SK-N-SH (cell line): ENCODE data around the gene PHF21B. TPM values are rescaled to one million over a fixed set of nuclear protein-coding genes. Genes with fewer than 3 reads are reported as not detected.

Experiments used
- CTCF ChIA-PET: fragments of 300-600, 350-600 bp; formaldehyde crosslinking; extraction: SDS; loops from one replicate; lab custom pipeline; 2021; lab: Yijun Ruan, JAX
- POLR2A ChIA-PET: fragments of 350-600 bp; sonication (Branson Sonifier 250); formaldehyde crosslinking; extraction: SDS; loops from one replicate; lab custom pipeline; 2020; ENCODE audit warnings: antibody characterized with exemption, inconsistent platforms; lab: Yijun Ruan, JAX
- DNase-seq: peaks from one replicate; pipeline ENCODE4 v3.0.0; 2012
- H2AFZ ChIP-seq: fragments of 200-600 bp; sonication (generic); 2 replicates; pipeline ENCODE4 v1.8.1; 2016; ENCODE audit warnings: antibody characterized with exemption, mild to moderate bottlenecking, low read depth
- H3F3A ChIP-seq: fragments of 200-600 bp; sonication (generic); replicated peaks from 2 replicates; pipeline ENCODE3; 2016; ENCODE audit warnings: antibody characterized with exemption, mild to moderate bottlenecking; ENCODE audit not compliant: insufficient read depth
- H3K27ac ChIP-seq, 2 experiments: fragments of 200-500 bp in 1 of 2; fragments of 200-600 bp in 1 of 2; sonication (Bioruptor generic) in 1 of 2; sonication (generic), shearing (Covaris generic) in 1 of 2; 2 replicates each; pipeline versions ENCODE4 v1.5.1 to v1.6.1; 2014 to 2016; ENCODE audit warnings: low read depth in 2 of 2, inconsistent platforms in 1 of 2, low read length in 1 of 2, mild to moderate bottlenecking in 1 of 2, mixed read lengths in 1 of 2
- H3K27me3 ChIP-seq: fragments of 200-600 bp; sonication (generic), shearing (Covaris generic); 2 replicates; pipeline ENCODE4 v1.6.1; 2016; ENCODE audit warnings: mixed run types; ENCODE audit not compliant: insufficient read depth
- H3K36me3 ChIP-seq, 2 experiments: fragments of 200-500 bp in 1 of 2; fragments of 200-600 bp in 1 of 2; sonication (Bioruptor generic) in 1 of 2; sonication (generic) in 1 of 2; replicated peaks in 1 of 2; 2 replicates each; pipeline versions ENCODE3 to v1.5.1; 2014 to 2016; ENCODE audit warnings: low read length in 1 of 2, mild to moderate bottlenecking in 1 of 2; ENCODE audit not compliant: insufficient read depth in 2 of 2, control insufficient read depth in 1 of 2
- H3K4me1 ChIP-seq, 2 experiments: fragments of 200-500 bp in 1 of 2; fragments of 200-600 bp in 1 of 2; sonication (Bioruptor generic) in 1 of 2; sonication (generic), shearing (Covaris generic) in 1 of 2; 2 replicates each; pipeline versions ENCODE4 v1.5.1 to v1.6.1; 2014 to 2016; ENCODE audit warnings: low read depth in 1 of 2, low read length in 1 of 2, mixed run types in 1 of 2; ENCODE audit not compliant: insufficient read depth in 2 of 2, control insufficient read depth in 1 of 2
- H3K4me2 ChIP-seq: fragments of 200-600 bp; sonication (generic), shearing (Covaris generic); 2 replicates; pipeline ENCODE4 v1.6.1; 2017; ENCODE audit warnings: mixed run types
- H3K4me3 ChIP-seq, 2 experiments: fragments of 200-500 bp in 1 of 2; fragments of 200-600 bp in 1 of 2; sonication (Bioruptor generic) in 1 of 2; sonication (generic), shearing (Covaris generic) in 1 of 2; 2 replicates each; pipeline versions ENCODE4 v1.5.1 to v1.8.1; 2014 to 2016; ENCODE audit warnings: low read depth in 2 of 2, inconsistent platforms in 1 of 2, low read length in 1 of 2, mild to moderate bottlenecking in 1 of 2, mixed read lengths in 1 of 2, moderate library complexity in 1 of 2
- H3K79me2 ChIP-seq: fragments of 200-600 bp; sonication (generic); 2 replicates; pipeline ENCODE4 v1.8.1; 2017; ENCODE audit warnings: mild to moderate bottlenecking; ENCODE audit not compliant: insufficient read depth
- H3K9ac ChIP-seq: fragments of 200-600 bp; sonication (generic); 2 replicates; pipeline ENCODE4 v1.6.1; 2017; ENCODE audit warnings: mixed run types
- H3K9me2 ChIP-seq: fragments of 200-600 bp; sonication (generic); 2 replicates; pipeline ENCODE4 v1.6.1; 2017; ENCODE audit warnings: mixed run types
- H3K9me3 ChIP-seq: fragments of 200-600 bp; sonication (generic); 2 replicates; pipeline ENCODE4 v1.6.1; 2017; ENCODE audit warnings: mixed run types, mild to moderate bottlenecking, moderate library complexity
- H4K20me1 ChIP-seq: fragments of 200-600 bp; sonication (generic); 2 replicates; pipeline ENCODE4 v1.6.1; 2017; ENCODE audit warnings: mild to moderate bottlenecking, mixed run types; ENCODE audit not compliant: insufficient read depth
- EP300 ChIP-seq, 2 experiments: IDR thresholded peaks; 2 replicates each; pipeline versions ENCODE4 v1.4.0 to v1.6.1; 2012; ENCODE audit warnings: borderline replicate concordance in 1 of 2, low read depth in 1 of 2, low read length in 1 of 2
- EZH2phosphoT487 ChIP-seq: fragments of 200-600 bp; sonication (generic); IDR thresholded peaks from 2 replicates; pipeline ENCODE4 v1.6.1; 2017; ENCODE audit warnings: low read depth, mixed run types, mild to moderate bottlenecking, antibody characterized with exemption, moderate library complexity, borderline replicate concordance
- FOXJ3 ChIP-seq: sonication (generic); formaldehyde crosslinking; IDR thresholded peaks from 2 replicates; pipeline ENCODE4 v1.5.1; 2020; ENCODE audit warnings: mild to moderate bottlenecking, missing genetic modification reagents
- FOXM1 ChIP-seq: IDR thresholded peaks from 2 replicates; pipeline ENCODE4 v1.4.0; 2012; ENCODE audit warnings: low read depth, mild to moderate bottlenecking
- GATA2 ChIP-seq: sonication (generic); formaldehyde crosslinking; IDR thresholded peaks from 2 replicates; pipeline ENCODE4 v1.5.0; 2020; ENCODE audit warnings: mild to moderate bottlenecking, missing genetic modification reagents
- JUND ChIP-seq: IDR thresholded peaks from 2 replicates; pipeline ENCODE4 v1.4.0; 2012
- MXI1 ChIP-seq: IDR thresholded peaks from 2 replicates; pipeline ENCODE4 v1.6.1; 2012; ENCODE audit warnings: mild to moderate bottlenecking, low read depth, low read length, improper control_type of control experiment
- NFIC ChIP-seq: IDR thresholded peaks from 2 replicates; pipeline ENCODE4 v1.4.0; 2012; ENCODE audit warnings: borderline replicate concordance
- NRF1 ChIP-seq: IDR thresholded peaks from 2 replicates; pipeline ENCODE4 v1.6.1; 2012; ENCODE audit warnings: low read depth, mild to moderate bottlenecking, low read length
- RAD21 ChIP-seq: IDR thresholded peaks from 2 replicates; pipeline ENCODE4 v1.6.1; 2012; ENCODE audit warnings: mild to moderate bottlenecking, low read length
- RCOR1 ChIP-seq: fragments of 150-350 bp; IDR thresholded peaks from 2 replicates; pipeline ENCODE4 v1.6.1; 2017; ENCODE audit warnings: antibody characterized with exemption, low read length
- SMC3 ChIP-seq: IDR thresholded peaks from 2 replicates; pipeline ENCODE4 v1.6.1; 2012; ENCODE audit warnings: low read depth, low read length, improper control_type of control experiment
- TAF1 ChIP-seq: IDR thresholded peaks from 2 replicates; pipeline ENCODE4 v1.6.1; 2012; ENCODE audit warnings: low read depth, mild to moderate bottlenecking, low read length, moderate library complexity, borderline replicate concordance
- TEAD4 ChIP-seq: IDR thresholded peaks from 2 replicates; pipeline ENCODE4 v1.4.0; 2012; ENCODE audit warnings: mild to moderate bottlenecking, borderline replicate concordance; ENCODE audit not compliant: insufficient read depth
- YY1 ChIP-seq: IDR thresholded peaks from 2 replicates; pipeline ENCODE4 v1.4.0; 2012; ENCODE audit warnings: low read depth, mild to moderate bottlenecking
- WGBS: methylation state at CpG from one replicate; pipeline ENCODE4 v1.1.6; 2017; ENCODE audit warnings: low lambda C conversion rate; 5-methylcytosine and 5-hydroxymethylcytosine counted together
- polyA plus RNA-seq, 3 experiments: library from polyadenylated mRNA; depleted of rRNA; stranded (reverse); fragments of >200 nt; gene quantifications; 2 replicates each; pipeline ENCODE4 v1.2.3, GENCODE V29; 2012
- TF ChIP-seq, protein P1 (sequence below): fragments of 150-350 bp; IDR thresholded peaks from 2 replicates; pipeline ENCODE4 v1.6.1; 2017; ENCODE audit warnings: antibody characterized with exemption, low read length, low read depth, borderline replicate concordance
- TF ChIP-seq, protein P2 (sequence below): IDR thresholded peaks from 2 replicates; pipeline ENCODE4 v1.6.1; 2012; ENCODE audit warnings: mild to moderate bottlenecking, low read depth, low read length, moderate library complexity
- TF ChIP-seq, protein P3 (sequence below): fragments of 200-600 bp; sonication (generic); IDR thresholded peaks from 2 replicates; pipeline ENCODE4 v1.6.1; 2017; ENCODE audit warnings: antibody characterized with exemption, mild to moderate bottlenecking, moderate library complexity

PHF21B gene
- polyA plus RNA-seq, 1 of the 3 experiments (the other 2 are of a cell fraction), result 0.76 TPM

DNA sequence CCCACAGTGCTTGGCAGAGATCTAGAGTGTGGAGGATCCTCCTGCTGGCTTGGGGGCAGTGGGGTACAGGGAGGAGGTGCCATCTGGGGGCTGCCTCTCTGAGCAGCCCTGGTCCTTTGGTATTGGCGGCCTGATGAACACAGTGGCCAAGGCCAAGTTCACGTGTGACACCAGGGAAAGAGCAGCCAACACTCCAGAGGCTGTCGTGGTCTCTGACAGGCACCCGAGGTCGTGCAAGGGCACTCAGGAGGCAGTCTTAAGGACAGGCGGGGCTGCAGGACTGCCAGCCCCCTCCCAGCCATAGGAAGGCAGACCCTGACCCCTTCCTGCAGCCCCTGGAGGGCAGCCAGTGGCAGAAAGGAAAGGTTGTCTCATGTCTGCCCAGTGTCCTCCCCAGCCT lies 30.7 kb downstream of the PHF21B start:
- no peak overlapping the region for H3K27ac ChIP-seq
- H2AFZ ChIP-seq, result no peak overlapping the region
- peaks cover 10% of the 10 kb centered on the region for H4K20me1 ChIP-seq
- WGBS, result 23% methylated on average over 6 of the region's 6 CpGs
- no peaks in the 10 kb centered on the region for H3K36me3 ChIP-seq
- CTCF ChIA-PET, result interaction anchor here (1.3 kb wide), 1 partner anchor 10 kb away, joined by 3 read pairs; no protein-coding TSS in a partner anchor
- H3K4me3 ChIP-seq, result no peak overlapping the region
- no peak overlapping the region for H3K4me2 ChIP-seq
- no peaks in the 10 kb centered on the region for H3K9me3 ChIP-seq
- H3K79me2 ChIP-seq, result no peaks in the 10 kb centered on the region
- POLR2A ChIA-PET, result no interaction called here
- H3K4me1 ChIP-seq, result peaks cover 0 to 14% of the 10 kb centered on the region in 2 experiments; a peak in 1 of 4 replicates
- DNase-seq, result no peak
- H3K9ac ChIP-seq, result no peak overlapping the region
- H3K27me3 ChIP-seq, result no peaks in the 10 kb centered on the region
- no peaks in the 10 kb centered on the region for H3F3A ChIP-seq
- H3K9me2 ChIP-seq, result no peaks in the 10 kb centered on the region
- TF ChIP-seq NRF1 (no peak), RAD21 (no peak), YY1 (no peak), JUND (no peak), GATA2 (no peak), EP300 (IDR thresholded peaks at IDR 0.05; ENCODE audit: borderline replicate concordance in 1 of 2, low read depth in 1 of 2, low read length in 1 of 2) (no peak), TAF1 (no peak), EZH2phosphoT487 (no peak), FOXJ3 (CRISPR knock-in tag) (no peak), FOXM1 (no peak), NFIC (no peak), RCOR1 (no peak), SMC3 (no peak)
- TF ChIP-seq, protein P1, sequence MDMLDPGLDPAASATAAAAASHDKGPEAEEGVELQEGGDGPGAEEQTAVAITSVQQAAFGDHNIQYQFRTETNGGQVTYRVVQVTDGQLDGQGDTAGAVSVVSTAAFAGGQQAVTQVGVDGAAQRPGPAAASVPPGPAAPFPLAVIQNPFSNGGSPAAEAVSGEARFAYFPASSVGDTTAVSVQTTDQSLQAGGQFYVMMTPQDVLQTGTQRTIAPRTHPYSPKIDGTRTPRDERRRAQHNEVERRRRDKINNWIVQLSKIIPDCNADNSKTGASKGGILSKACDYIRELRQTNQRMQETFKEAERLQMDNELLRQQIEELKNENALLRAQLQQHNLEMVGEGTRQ, result no peak

DNA sequence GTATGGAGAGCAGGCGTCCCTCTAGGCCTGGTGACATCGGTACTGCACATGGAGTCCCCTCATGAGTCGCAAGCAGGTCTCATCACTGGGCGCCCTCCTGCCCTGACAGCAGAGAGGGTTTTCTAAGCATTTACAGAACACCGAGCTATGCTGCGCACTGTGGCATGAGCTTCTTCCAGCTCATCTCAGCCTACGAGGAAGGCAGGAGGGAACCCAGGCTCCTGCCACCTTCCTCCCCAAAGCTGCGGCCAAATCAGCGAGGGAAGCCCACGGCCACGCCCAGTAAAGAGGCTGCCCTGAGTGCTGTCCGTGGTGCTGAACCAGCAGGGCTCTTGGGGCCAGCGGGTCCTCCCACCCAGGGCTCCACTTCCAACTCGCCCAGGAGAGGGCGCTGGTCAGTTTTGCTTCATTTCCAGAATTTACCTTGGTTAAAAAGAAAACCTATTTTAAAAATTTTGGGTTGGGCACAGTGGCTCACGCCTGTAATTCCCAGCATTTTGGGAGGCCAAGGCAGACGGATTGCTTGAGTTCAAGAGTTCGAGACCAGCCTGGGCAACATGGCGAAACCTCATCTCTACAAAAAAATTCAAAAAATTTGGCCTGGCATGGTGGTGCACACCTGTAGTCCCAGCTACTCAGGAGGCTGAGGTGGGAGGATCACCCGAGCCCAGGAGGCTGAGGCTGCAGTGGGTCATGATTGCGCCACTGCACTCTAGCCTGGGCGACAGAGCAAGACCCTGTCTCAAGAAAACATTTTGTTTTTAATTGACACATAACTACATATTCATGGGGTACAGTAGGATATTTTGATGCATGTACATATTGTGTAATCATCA lies 34.2 kb downstream of the PHF21B start:
- 31% methylated on average over 10 of the region's 22 CpGs for WGBS

More for the DNA sequence above, 34.2 kb downstream of the PHF21B start:
- Histone ChIP-seq H3K27me3 (no peaks in the 10 kb centered on the region), H2AFZ (no peak overlapping the region), H3K4me1 (peaks cover 0 to 3% of the 10 kb centered on the region in 2 experiments; a peak in 1 of 4 replicates), H3K9me2 (no peaks in the 10 kb centered on the region), H3K27ac (no peak overlapping the region), H3K9ac (no peak overlapping the region), H3K4me3 (no peak overlapping the region; a peak in 1 of 4 replicates), H4K20me1 (peaks cover 10% of the 10 kb centered on the region), H3K79me2 (no peaks in the 10 kb centered on the region), H3F3A (no peaks in the 10 kb centered on the region), H3K4me2 (no peak overlapping the region), H3K9me3 (no peaks in the 10 kb centered on the region), H3K36me3 (no peaks in the 10 kb centered on the region)
- ChIA-PET POLR2A (no interaction called here), CTCF (interaction anchor here (0.6 to 2.3 kb wide), 18 partner anchors 8 to 258 kb away, joined by 3 to 13 read pairs (median 4); no protein-coding TSS in a partner anchor)
- TF ChIP-seq MXI1, result peak; percentile 24; the same call in 1 of the 2 replicates
- TF ChIP-seq TEAD4, result no peak
- TF ChIP-seq, protein P2, sequence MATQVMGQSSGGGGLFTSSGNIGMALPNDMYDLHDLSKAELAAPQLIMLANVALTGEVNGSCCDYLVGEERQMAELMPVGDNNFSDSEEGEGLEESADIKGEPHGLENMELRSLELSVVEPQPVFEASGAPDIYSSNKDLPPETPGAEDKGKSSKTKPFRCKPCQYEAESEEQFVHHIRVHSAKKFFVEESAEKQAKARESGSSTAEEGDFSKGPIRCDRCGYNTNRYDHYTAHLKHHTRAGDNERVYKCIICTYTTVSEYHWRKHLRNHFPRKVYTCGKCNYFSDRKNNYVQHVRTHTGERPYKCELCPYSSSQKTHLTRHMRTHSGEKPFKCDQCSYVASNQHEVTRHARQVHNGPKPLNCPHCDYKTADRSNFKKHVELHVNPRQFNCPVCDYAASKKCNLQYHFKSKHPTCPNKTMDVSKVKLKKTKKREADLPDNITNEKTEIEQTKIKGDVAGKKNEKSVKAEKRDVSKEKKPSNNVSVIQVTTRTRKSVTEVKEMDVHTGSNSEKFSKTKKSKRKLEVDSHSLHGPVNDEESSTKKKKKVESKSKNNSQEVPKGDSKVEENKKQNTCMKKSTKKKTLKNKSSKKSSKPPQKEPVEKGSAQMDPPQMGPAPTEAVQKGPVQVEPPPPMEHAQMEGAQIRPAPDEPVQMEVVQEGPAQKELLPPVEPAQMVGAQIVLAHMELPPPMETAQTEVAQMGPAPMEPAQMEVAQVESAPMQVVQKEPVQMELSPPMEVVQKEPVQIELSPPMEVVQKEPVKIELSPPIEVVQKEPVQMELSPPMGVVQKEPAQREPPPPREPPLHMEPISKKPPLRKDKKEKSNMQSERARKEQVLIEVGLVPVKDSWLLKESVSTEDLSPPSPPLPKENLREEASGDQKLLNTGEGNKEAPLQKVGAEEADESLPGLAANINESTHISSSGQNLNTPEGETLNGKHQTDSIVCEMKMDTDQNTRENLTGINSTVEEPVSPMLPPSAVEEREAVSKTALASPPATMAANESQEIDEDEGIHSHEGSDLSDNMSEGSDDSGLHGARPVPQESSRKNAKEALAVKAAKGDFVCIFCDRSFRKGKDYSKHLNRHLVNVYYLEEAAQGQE, result peak; percentile 100
- TF ChIP-seq, protein P3, sequence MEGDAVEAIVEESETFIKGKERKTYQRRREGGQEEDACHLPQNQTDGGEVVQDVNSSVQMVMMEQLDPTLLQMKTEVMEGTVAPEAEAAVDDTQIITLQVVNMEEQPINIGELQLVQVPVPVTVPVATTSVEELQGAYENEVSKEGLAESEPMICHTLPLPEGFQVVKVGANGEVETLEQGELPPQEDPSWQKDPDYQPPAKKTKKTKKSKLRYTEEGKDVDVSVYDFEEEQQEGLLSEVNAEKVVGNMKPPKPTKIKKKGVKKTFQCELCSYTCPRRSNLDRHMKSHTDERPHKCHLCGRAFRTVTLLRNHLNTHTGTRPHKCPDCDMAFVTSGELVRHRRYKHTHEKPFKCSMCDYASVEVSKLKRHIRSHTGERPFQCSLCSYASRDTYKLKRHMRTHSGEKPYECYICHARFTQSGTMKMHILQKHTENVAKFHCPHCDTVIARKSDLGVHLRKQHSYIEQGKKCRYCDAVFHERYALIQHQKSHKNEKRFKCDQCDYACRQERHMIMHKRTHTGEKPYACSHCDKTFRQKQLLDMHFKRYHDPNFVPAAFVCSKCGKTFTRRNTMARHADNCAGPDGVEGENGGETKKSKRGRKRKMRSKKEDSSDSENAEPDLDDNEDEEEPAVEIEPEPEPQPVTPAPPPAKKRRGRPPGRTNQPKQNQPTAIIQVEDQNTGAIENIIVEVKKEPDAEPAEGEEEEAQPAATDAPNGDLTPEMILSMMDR, result peak; percentile 84
- no peak for TF ChIP-seq NRF1
- no peak for TF ChIP-seq FOXJ3 (CRISPR knock-in tag)
- TF ChIP-seq RAD21, result peak; percentile 74
- TF ChIP-seq, protein P1, result no peak
- peak; percentile 42; the same call in 1 of the 2 replicates for TF ChIP-seq RCOR1
- peak; percentile 67 for TF ChIP-seq SMC3
- DNase-seq, result peak; percentile 81
